GM21367 (cell line): ENCODE measurements around the gene POTEE.
"Not testable (repeated sequence)": the region's sequence is repeated elsewhere in the genome, so short reads cannot be mapped to it uniquely, and the experiment has no call there.

Source experiments
- ATAC-seq: cut with Tn5 transposase; IDR thresholded peaks from one replicate; pipeline ENCODE4 v1.9.1; 2021; ENCODE audit not compliant: unreplicated experiment

POTEE gene

DNA sequence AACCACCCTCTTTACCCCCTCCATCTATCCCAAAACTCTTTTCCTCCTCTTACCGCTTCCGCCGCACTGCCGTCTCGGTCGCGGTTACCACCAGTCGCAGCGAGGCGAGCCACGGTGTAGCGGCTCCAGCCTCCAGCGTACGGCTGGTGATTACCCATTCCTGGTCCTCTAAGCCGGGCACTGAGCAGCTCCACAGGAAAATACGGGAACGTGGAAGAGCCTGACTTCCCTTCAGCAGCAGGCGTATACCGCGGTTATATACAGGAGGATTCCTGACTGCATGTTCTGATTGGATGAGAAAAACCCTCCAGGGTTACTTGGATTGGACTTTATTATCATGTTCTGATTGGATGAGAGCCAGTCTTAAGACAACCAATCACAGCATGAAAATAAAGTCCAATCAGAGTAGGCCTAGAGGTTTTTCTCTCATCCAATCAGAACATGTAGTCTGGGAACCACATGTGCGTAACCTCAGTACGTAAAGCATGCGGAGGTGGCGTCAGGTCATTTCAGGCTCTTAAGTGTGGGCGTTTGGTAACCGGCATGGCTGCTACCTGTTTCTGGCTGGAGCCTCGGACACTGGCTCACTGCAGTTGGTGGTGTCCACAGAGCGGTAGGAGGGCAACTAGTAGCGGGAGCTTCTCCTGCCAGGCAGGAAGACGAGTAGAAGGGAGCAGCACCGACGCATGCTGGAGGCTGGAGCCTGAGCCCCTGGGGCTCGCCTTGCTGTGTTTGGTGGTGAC, at the start of gene POTEE:
Gene POTEE, plus strand, starts transcription at position 507 of the 743 bp plus-strand sequence. CDS start 8,867 bp downstream, outside the sequence.
- not testable (repeated sequence) for ATAC-seq

GRCh38 chr2:131165562-131165961, 43.8 kb upstream of the POTEE start:
- ATAC-seq = not testable (repeated sequence)

- no peak for ATAC-seq
These were observed 40.8 kb upstream of the POTEE start for GRCh38 chr2:131168538-131168937.

DNA sequence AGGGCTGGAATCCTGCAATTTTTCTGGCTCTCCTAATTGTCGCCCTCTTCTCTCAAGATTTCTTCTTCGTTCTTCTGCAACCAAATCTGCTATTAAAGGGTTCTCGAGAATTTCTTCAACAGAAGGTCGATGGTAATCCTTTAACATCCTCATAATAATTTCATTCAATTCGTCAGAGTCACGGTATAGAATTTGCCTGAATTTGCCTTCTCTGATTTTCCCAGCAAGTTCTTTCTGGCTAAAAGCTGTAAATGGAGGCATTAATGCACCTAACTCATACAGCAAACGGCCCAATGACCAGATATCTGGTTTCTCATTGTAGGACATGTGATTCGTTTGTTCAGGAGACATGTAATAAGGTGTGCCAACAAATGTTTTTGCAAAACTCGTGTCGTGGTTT, 31.3 kb upstream of the POTEE start:
- not testable (repeated sequence) for ATAC-seq

GRCh38 chr2:131178721-131179418, 30.5 kb upstream of the POTEE start:
- ATAC-seq = not testable (repeated sequence)

DNA sequence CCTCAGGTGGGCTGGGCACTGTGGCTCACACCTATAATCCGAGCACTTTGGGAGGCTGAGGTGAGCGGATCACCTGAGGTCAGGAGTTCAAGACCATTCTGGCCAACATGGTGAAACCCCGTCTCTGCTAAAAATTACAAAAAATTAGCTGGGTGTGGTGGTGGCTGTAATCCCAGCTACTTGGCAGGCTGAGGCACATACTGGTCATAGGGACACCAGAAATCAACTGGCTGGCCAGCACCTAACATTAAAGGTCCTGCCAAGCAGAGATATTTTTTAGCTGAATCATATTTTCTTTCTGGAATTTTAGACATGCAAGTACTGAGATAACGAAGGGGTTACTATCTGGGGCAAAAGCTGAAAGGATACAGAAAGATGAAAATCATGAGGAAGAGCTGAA, 27.9 kb upstream of the POTEE start:
- ATAC-seq = not testable (repeated sequence)

DNA sequence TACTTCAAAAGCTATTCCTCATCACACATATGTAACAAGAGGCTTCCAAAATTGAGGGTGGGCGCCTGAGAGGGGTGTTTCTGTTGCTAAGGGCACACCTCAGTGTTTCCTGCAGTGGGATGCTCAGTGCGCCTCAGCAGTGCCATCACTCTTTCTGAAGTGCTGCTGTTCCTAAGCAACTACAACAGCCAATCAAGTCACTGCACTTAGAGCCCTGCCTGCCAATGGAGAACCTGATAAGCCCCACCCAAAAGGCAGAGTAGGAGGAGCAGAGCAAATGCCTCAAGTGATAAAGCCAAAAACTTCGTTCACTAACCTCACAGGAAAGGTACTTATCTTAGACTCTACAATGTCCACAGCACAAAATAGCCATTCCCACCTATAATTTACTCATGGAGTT, 15.9 kb upstream of the POTEE start:
- ATAC-seq = not testable (repeated sequence)

DNA sequence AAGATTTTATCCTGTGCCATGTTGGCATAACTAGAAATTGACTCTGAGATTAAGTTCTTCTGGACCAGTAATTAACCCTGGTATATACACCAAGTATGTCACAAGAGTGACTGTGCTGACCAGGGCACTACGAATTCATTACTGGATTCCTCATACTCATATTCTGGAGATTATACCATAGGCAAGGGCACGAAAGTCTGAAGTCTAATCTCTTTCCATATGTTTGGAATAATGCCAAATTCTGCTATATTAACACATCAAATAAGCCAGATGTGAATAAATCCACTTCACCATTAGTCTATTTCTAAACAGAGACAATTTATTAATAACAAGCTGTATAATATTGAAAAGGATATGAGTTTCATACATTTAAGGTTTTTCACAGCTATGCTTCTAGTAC, 13.2 kb upstream of the POTEE start:
- not testable (repeated sequence) for ATAC-seq

DNA sequence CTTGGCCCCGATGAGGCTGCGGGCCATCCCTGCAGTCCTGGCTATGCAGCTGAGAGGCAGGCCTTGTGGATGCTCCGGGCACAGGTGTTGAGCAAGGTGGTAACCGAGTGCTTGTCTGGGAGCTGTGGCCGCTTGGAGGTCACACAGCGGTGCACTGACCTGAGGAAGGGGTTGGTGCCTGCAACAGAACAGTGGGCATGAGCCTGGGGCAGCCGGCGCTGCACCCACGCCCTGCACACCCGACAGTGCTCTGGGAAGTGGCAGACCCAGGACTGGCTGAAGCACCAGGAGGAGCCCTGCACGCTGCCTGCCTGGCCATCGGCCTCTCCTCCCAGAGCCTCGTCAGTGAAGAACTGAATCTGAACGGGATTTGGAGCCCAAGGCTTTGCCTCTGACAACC, 8.2 kb upstream of the POTEE start:
- no peak for ATAC-seq

- ATAC-seq = not testable (repeated sequence)
These were observed 1.5 kb upstream of the POTEE start for GRCh38 chr2:131207839-131208238.

DNA sequence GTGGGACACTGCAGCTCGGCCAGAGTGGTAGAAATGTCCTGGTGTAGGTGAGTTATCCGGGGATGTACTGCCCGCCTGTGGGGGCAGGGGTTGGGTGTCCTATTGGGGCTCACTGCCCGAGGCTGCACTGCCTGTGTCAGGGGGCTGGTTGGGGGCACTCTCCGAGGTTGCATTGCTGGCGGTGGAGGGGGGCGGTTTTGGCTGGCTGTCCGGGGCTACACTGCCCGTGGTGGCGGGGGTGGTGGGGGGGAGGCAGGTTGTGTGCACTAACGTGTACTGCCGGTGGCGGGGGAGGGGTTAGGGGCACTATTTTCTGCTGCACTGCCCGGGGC, 403 bp downstream of the POTEE start:
- not testable (repeated sequence) for ATAC-seq

- not testable (repeated sequence) for ATAC-seq
These were observed 1.3 kb downstream of the POTEE start for GRCh38 chr2:131210434-131211211.

- not testable (repeated sequence) for ATAC-seq
These were observed 8.1 kb downstream of the POTEE start for GRCh38 chr2:131217238-131217986.

DNA sequence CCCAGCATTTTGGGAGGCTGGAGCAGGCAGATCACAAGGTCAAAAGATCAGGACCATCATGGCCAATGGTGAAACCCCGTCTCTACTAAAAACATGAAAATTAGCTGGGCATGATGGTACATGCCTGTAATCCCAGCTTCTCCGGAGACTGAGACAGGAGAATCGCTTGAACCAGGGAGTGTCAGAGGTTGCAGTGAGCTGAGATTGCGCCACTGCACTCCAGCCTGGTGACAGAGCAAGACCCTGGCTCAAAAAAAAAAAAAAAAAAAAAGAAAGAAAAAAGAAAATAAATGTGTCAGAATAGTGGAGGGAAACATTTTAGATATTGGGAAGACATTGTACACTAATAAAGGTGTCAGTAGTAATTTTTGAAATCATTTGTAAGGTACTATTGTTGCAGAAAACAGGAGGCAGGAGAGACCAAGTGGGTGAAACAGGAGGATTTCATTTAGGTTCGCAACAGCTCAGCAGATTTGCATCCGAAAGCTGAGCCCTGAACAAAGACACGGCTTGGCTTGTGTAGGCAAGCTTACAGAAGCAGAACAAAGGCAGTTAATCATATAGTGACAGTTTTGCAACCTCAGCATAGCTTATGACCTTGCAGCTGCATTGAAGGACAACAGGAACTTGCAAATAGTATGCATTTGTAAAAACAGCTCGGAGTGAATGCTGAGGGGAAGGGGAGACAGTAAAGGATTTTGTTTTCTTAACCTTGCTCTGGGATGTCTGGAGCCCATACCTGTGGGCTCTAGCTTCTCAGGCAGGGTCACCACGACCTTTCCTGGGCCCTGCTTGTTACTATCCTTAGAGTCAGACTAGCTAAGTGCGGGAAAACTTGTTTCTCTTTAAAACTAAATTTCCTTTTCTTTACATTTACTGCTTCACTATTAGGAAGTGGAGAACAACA, 26.5 kb downstream of the POTEE start:
- ATAC-seq = not testable (repeated sequence)
